DND-41 (cell line): ENCODE data around the gene SMC1B.

Experiments
- CTCF ChIP-seq: IDR thresholded peaks from 2 replicates; pipeline ENCODE4 v1.5.1; 2012; ENCODE audit warnings: borderline replicate concordance, low read length, moderate library complexity, mild to moderate bottlenecking; ENCODE audit not compliant: poor library complexity, severe bottlenecking; ENCODE audit errors: extremely low read depth
- EZH2 ChIP-seq: IDR thresholded peaks from 3 replicates; pipeline ENCODE4 v1.6.1; 2012; ENCODE audit warnings: borderline replicate concordance, low read depth, mild to moderate bottlenecking, moderate library complexity, low read length, inconsistent platforms; ENCODE audit not compliant: severe bottlenecking

GRCh38 chr22:45421349-45422055 lies 8.1 kb upstream of the SMC1B start:
- TF ChIP-seq EZH2: no peak
- no peak for TF ChIP-seq CTCF
